Measurements from ENCODE around the gene CD2AP.
"Not testable (repeated sequence)": the region's sequence is repeated elsewhere in the genome, so short reads cannot be mapped to it uniquely, and the experiment has no call there.

The CD2AP gene

DNA sequence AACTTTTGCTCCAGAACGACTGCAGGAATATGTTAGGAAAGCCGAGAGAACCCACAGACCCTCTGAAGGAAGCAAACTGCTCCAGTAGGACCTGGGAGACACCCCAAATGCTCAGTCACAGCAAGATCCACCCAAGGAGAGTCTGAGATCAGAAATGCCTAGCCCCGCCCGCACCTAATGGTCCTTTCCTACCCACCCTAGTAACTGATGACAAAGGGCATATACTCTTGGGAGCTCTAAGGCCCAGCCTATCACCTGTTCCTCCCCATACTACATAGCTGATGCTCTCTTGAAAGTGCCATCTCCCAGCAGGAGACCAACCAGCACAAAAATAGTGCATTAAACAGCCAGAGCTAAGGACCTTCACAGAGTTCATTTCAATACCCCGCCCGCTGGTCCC is 67.6 kb downstream of the CD2AP start:
- H3K4me1 Mint-ChIP-seq (ENCODE audit: low read depth): peaks cover 16% of the 10 kb centered on the region
- H3K27ac Mint-ChIP-seq: no peak overlapping the region
- H3K36me3 Mint-ChIP-seq (ENCODE audit: low read depth): peaks cover 86% of the 10 kb centered on the region
- no peaks in the 10 kb centered on the region for H3K27me3 Mint-ChIP-seq
- H3K4me3 Mint-ChIP-seq: no peak overlapping the region
- no peak for DNase-seq
- H3K9me3 Mint-ChIP-seq: peaks cover 14% of the 10 kb centered on the region

DNA sequence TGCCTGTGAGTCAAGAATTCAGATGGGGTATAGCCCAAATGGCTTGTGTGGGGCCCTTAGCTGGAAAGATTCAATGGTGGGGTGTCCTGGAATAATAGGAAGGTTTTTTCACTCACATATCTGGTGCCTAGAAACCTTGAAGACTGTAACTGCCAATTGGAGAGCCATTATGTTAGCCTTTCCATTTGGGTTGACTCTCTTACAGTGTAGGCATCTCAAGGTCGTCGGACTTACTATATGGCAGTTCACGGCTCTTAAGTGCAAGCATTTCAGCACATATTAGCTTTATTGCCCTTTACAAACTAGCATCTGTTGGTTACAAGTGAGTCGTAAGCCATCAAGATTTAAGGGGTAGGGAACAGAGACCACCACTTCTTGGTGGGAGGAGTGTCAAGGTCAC is 74.1 kb downstream of the CD2AP start:
- H3K4me1 Mint-ChIP-seq (ENCODE audit: low read depth): peaks cover 8% of the 10 kb centered on the region
- H3K9me3 Mint-ChIP-seq: peaks cover 9% of the 10 kb centered on the region
- no peaks in the 10 kb centered on the region for H3K27me3 Mint-ChIP-seq
- no peak overlapping the region for H3K27ac Mint-ChIP-seq
- peaks cover 76% of the 10 kb centered on the region for H3K36me3 Mint-ChIP-seq (ENCODE audit: low read depth)
- H3K4me3 Mint-ChIP-seq: no peak overlapping the region
- no peak for DNase-seq

DNA sequence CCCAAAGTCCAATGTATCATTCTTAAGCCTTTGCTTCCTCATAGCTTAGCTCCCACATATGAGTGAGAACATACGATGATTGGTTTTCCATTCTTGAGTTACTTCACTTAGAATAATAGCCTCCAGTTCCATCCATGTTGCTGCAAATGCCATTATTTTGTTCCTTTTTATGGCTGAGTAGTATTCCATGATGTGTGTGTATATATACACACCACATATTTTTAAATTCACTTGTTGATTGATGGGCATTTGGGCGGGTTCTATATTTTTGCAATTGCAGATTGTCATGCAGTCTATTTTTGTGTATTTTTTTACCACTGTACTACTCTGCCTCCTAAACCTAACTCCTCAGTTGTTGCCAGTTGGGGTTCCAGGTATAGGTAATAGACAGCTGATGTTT is 74.7 kb downstream of the CD2AP start:
- H3K36me3 Mint-ChIP-seq (ENCODE audit: low read depth): peaks cover 76% of the 10 kb centered on the region
- peaks cover 8% of the 10 kb centered on the region for H3K9me3 Mint-ChIP-seq

GRCh38 chr6:47553243-47553642 is 75.7 kb downstream of the CD2AP start:
- H3K27me3 Mint-ChIP-seq; H3K9me3 Mint-ChIP-seq; H3K4me3 Mint-ChIP-seq; H3K27ac Mint-ChIP-seq; H3K4me1 Mint-ChIP-seq (ENCODE audit: low read depth); DNase-seq: not testable (repeated sequence)
- H3K36me3 Mint-ChIP-seq (ENCODE audit: low read depth): peaks cover 75% of the 10 kb centered on the region

More for the DNA sequence above, 74.7 kb downstream of the CD2AP start:
- Mint-ChIP-seq H3K4me1 (ENCODE audit: low read depth) (peaks cover 2% of the 10 kb centered on the region), H3K4me3 (no peak overlapping the region), H3K27me3 (no peaks in the 10 kb centered on the region), H3K27ac (no peak overlapping the region)
- DNase-seq: no peak

- H3K4me3 Mint-ChIP-seq; H3K9me3 Mint-ChIP-seq; H3K4me1 Mint-ChIP-seq (ENCODE audit: low read depth); DNase-seq; H3K27me3 Mint-ChIP-seq; H3K27ac Mint-ChIP-seq: not testable (repeated sequence)
- peaks cover 72% of the 10 kb centered on the region for H3K36me3 Mint-ChIP-seq (ENCODE audit: low read depth)
Observed at GRCh38 chr6:47556459-47556858, 78.9 kb downstream of the CD2AP start.

GRCh38 chr6:47563162-47563561 is 85.6 kb downstream of the CD2AP start:
- DNase-seq: no peak
- H3K9me3 Mint-ChIP-seq: peaks cover 3% of the 10 kb centered on the region
- peaks cover 56% of the 10 kb centered on the region for H3K36me3 Mint-ChIP-seq (ENCODE audit: low read depth)
- H3K27me3 Mint-ChIP-seq: no peaks in the 10 kb centered on the region
- H3K27ac Mint-ChIP-seq: no peak overlapping the region
- no peak overlapping the region for H3K4me3 Mint-ChIP-seq
- peaks cover 7% of the 10 kb centered on the region for H3K4me1 Mint-ChIP-seq (ENCODE audit: low read depth)

- H3K4me3 Mint-ChIP-seq: not testable (repeated sequence)
Observed at GRCh38 chr6:47566602-47567001, 89.0 kb downstream of the CD2AP start.

GRCh38 chr6:47567586-47567985 is 90.0 kb downstream of the CD2AP start:
- Mint-ChIP-seq H3K36me3 (ENCODE audit: low read depth) (peaks cover 33% of the 10 kb centered on the region), H3K27ac (no peak overlapping the region), H3K27me3 (no peaks in the 10 kb centered on the region), H3K4me1 (ENCODE audit: low read depth) (peaks cover 7% of the 10 kb centered on the region), H3K9me3 (peaks cover 3% of the 10 kb centered on the region), H3K4me3 (no peak overlapping the region)
- DNase-seq: no peak

More at GRCh38 chr6:47566602-47567001, 89.0 kb downstream of the CD2AP start:
- H3K27ac Mint-ChIP-seq; DNase-seq; H3K27me3 Mint-ChIP-seq; H3K9me3 Mint-ChIP-seq; H3K4me1 Mint-ChIP-seq (ENCODE audit: low read depth): not testable (repeated sequence)
- peaks cover 33% of the 10 kb centered on the region for H3K36me3 Mint-ChIP-seq (ENCODE audit: low read depth)

GRCh38 chr6:47571488-47571887 is 93.9 kb downstream of the CD2AP start:
- no peak for DNase-seq
- no peaks in the 10 kb centered on the region for H3K27me3 Mint-ChIP-seq
- H3K4me1 Mint-ChIP-seq (ENCODE audit: low read depth): peaks cover 5% of the 10 kb centered on the region
- peaks cover 22% of the 10 kb centered on the region for H3K36me3 Mint-ChIP-seq (ENCODE audit: low read depth)
- H3K9me3 Mint-ChIP-seq: peaks cover 2% of the 10 kb centered on the region
- H3K4me3 Mint-ChIP-seq: no peak overlapping the region
- H3K27ac Mint-ChIP-seq: no peak overlapping the region

DNA sequence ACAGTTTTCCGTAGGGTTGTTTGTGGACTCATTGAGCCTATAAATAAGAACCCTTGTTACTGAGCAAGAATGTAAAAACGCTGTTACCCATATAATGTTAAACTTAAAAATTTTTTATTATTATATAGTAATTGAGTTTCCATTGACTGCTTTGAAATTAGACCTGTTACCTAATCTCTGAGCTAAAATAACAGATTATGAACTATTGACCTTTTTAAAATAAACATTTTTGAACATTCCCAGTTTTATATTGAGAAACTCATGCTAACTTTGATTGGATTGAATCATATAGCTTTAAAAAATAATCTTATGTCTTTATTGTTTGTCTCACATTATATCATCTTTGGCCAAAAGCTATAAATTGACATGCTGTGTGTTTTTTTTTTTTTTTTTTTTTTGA is 95.5 kb downstream of the CD2AP start:
- H3K4me1 Mint-ChIP-seq (ENCODE audit: low read depth): peaks cover 5% of the 10 kb centered on the region
- H3K9me3 Mint-ChIP-seq: no peaks in the 10 kb centered on the region
- no peak for DNase-seq
- H3K27me3 Mint-ChIP-seq: no peaks in the 10 kb centered on the region
- no peak overlapping the region for H3K4me3 Mint-ChIP-seq
- no peak overlapping the region for H3K27ac Mint-ChIP-seq
- H3K36me3 Mint-ChIP-seq (ENCODE audit: low read depth): peaks cover 30% of the 10 kb centered on the region

GRCh38 chr6:47574789-47575188 is 97.2 kb downstream of the CD2AP start:
- no peaks in the 10 kb centered on the region for H3K9me3 Mint-ChIP-seq
- H3K36me3 Mint-ChIP-seq (ENCODE audit: low read depth): peaks cover 43% of the 10 kb centered on the region
- peaks cover 5% of the 10 kb centered on the region for H3K4me1 Mint-ChIP-seq (ENCODE audit: low read depth)
- no peak for DNase-seq
- no peak overlapping the region for H3K4me3 Mint-ChIP-seq
- H3K27me3 Mint-ChIP-seq: no peaks in the 10 kb centered on the region
- no peak overlapping the region for H3K27ac Mint-ChIP-seq

- Mint-ChIP-seq H3K4me1 (ENCODE audit: low read depth) (no peaks in the 10 kb centered on the region), H3K4me3 (no peak overlapping the region), H3K9me3 (no peaks in the 10 kb centered on the region), H3K27ac (no peak overlapping the region), H3K36me3 (ENCODE audit: low read depth) (peaks cover 72% of the 10 kb centered on the region), H3K27me3 (no peaks in the 10 kb centered on the region)
- DNase-seq: no peak
Observed at GRCh38 chr6:47579040-47579439, 101.5 kb downstream of the CD2AP start.

GRCh38 chr6:47581591-47581990 is 104.0 kb downstream of the CD2AP start:
- Mint-ChIP-seq H3K4me3 (no peak overlapping the region), H3K4me1 (ENCODE audit: low read depth) (no peaks in the 10 kb centered on the region), H3K27ac (no peak overlapping the region), H3K9me3 (no peaks in the 10 kb centered on the region), H3K36me3 (ENCODE audit: low read depth) (peaks cover 82% of the 10 kb centered on the region), H3K27me3 (no peaks in the 10 kb centered on the region)
- no peak for DNase-seq

DNA sequence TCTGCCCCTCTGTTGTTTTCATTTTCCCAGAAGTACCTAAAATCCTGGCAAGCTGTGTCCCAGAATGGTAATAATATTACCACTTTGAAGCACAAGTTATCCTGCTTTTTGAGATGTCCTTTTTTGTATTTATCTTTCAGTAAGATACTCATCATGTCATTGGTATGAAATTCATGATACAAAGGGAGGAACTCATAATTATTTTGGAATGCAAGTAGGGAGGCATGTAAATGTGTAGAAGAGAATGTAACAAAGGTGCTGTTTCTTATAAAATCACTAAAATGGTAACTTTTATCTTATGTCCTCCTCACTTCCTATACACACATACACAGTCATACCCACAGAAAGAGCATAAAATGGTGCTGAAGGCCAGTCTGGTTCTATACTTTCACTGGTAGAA is 109.9 kb downstream of the CD2AP start:
- Mint-ChIP-seq H3K9me3 (no peaks in the 10 kb centered on the region), H3K27ac (no peak overlapping the region), H3K4me3 (no peak overlapping the region), H3K4me1 (ENCODE audit: low read depth) (no peaks in the 10 kb centered on the region), H3K27me3 (no peaks in the 10 kb centered on the region), H3K36me3 (ENCODE audit: low read depth) (peaks cover 80% of the 10 kb centered on the region)
- no peak for DNase-seq

GRCh38 chr6:47592131-47592840 is 114.7 kb downstream of the CD2AP start:
- H3K36me3 Mint-ChIP-seq (ENCODE audit: low read depth): peaks cover 78% of the 10 kb centered on the region
- no peaks in the 10 kb centered on the region for H3K4me1 Mint-ChIP-seq (ENCODE audit: low read depth)
- DNase-seq: no peak
- H3K9me3 Mint-ChIP-seq: no peaks in the 10 kb centered on the region
- H3K27ac Mint-ChIP-seq: no peak overlapping the region
- H3K4me3 Mint-ChIP-seq: no peak overlapping the region
- no peaks in the 10 kb centered on the region for H3K27me3 Mint-ChIP-seq

DNA sequence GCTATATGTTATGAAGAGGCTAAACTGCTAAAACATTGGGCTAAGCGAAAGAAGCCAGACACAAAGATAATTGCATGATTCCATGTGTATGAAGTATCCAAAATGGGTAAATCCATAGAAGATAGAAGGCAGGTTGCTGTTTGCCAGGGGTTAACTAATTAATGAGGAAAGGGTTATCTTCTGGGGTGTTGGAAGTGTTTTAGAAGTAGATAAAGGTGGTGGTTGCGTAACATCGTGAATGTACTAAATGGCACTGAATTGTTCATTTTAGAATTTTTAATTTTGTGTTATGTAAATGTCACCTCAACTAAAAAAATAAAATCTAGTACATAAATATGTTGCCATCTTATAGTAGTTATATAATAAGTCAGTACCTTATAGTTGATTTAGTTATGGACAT is 116.4 kb downstream of the CD2AP start:
- no peak overlapping the region for H3K4me3 Mint-ChIP-seq
- no peaks in the 10 kb centered on the region for H3K9me3 Mint-ChIP-seq
- no peak for DNase-seq
- H3K27me3 Mint-ChIP-seq: no peaks in the 10 kb centered on the region
- peaks cover 74% of the 10 kb centered on the region for H3K36me3 Mint-ChIP-seq (ENCODE audit: low read depth)
- no peak overlapping the region for H3K27ac Mint-ChIP-seq
- H3K4me1 Mint-ChIP-seq (ENCODE audit: low read depth): no peaks in the 10 kb centered on the region
